GM12801 (cell line): Measurements from ENCODE around the gene BRAT1.

Experiments
- CTCF ChIP-seq: IDR thresholded peaks from one replicate; pipeline ENCODE4 v1.5.1; 2011; ENCODE audit warnings: control low read depth; ENCODE audit not compliant: insufficient read length; ENCODE audit errors: extremely low read depth

The BRAT1 gene

GRCh38 chr7:2571409-2571808 is 16.1 kb upstream of the BRAT1 start:
- TF ChIP-seq CTCF, result no peak

- TF ChIP-seq CTCF, result no peak
These were observed 14.7 kb upstream of the BRAT1 start for GRCh38 chr7:2570021-2570420.

GRCh38 chr7:2569421-2569820 is 14.1 kb upstream of the BRAT1 start:
- TF ChIP-seq CTCF, result no peak

GRCh38 chr7:2568521-2569223 is 13.3 kb upstream of the BRAT1 start:
- TF ChIP-seq CTCF, result no peak

- TF ChIP-seq CTCF, result no peak
These were observed 12.5 kb upstream of the BRAT1 start for GRCh38 chr7:2567679-2568278.

GRCh38 chr7:2566890-2567678 is 11.8 kb upstream of the BRAT1 start:
- TF ChIP-seq CTCF, result no peak

- no peak for TF ChIP-seq CTCF
These were observed 11.1 kb upstream of the BRAT1 start for GRCh38 chr7:2566348-2566889.
